Measurements from ENCODE around the gene AMMECR1.
"Not testable (repeated sequence)": the region's sequence is repeated elsewhere in the genome, so short reads cannot be mapped to it uniquely, and the experiment has no call there.

Gene AMMECR1

DNA sequence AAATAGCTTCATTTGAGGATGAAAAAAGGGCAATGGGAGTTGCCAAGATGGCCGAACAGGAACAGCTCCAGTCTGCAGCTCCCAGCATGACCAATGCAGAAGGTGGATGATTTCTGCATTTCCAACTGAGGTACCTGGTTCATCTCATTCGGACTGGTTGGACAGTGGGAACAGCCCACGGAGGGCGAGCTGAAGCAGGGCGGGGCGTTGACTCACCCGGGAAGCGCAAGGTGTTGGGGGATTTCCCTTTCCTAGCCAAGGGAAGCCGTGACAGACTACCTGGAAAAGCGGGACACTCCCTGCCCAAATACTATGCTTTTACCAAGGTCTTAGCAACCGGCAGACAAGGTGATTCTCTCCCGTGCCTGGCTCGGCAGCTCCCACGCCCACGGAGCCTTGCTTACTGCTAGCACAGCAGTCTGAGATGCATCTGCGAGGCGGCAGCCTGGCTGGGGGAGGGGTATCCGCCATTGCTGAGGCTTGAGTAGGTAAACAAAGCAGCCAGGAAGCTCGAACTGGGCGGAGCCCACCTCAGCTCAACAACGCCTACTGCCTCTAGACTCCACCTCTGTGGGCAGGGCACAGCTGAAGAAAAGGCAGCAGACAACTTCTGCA, 88.3 kb downstream of the AMMECR1 start:
- not testable (repeated sequence) for H3K36me3 ChIP-seq (ENCODE audit: insufficient read depth, low read length); H3K27me3 ChIP-seq (ENCODE audit: insufficient read depth, low read length); H3F3A ChIP-seq (ENCODE audit: insufficient read depth, low read length); H3K79me2 ChIP-seq (ENCODE audit: insufficient read depth, low read length); H4K20me1 ChIP-seq (ENCODE audit: insufficient read depth, low read length); H3K9me3 ChIP-seq (ENCODE audit: low read length); H3K9me2 ChIP-seq (ENCODE audit: low read depth, low read length); H2AFZ ChIP-seq (ENCODE audit: low read length)
- Histone ChIP-seq H3K4me2 (ENCODE audit: low read length) (peak overlapping the region; percentile 81), H3K27ac (ENCODE audit: low read depth, low read length, poor library complexity, severe bottlenecking) (peak overlapping the region; percentile 62), H3K4me1 (ENCODE audit: insufficient read depth, low read length, severe bottlenecking) (peaks cover 20% of the 10 kb centered on the region), H3K9ac (ENCODE audit: low read length) (peak overlapping the region; percentile 75; the same call in 1 of the 2 replicates), H3K4me3 (ENCODE audit: low read depth, low read length, poor library complexity, severe bottlenecking) (peak overlapping the region; percentile 70)

DNA sequence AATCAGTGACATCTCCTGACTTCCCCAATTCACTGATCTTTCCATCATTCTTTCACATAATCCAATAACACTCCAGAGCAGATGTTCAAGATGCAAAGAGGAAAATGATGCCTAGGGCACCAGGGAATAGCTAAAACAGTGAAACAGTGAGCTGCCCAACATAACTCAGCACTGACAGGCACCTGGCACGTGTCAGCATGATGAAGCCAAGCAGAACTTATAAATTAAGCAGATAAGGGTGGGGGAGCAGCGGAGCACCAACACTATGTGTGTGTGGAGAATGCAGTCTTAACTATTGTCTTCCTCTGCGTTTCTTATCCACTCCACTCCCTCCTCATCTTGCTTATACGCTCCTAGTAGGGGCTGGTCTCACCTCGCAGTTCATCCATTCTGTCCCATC, 89.4 kb downstream of the AMMECR1 start:
- Histone ChIP-seq H3K9me2 (ENCODE audit: low read depth, low read length) (no peaks in the 10 kb centered on the region), H3F3A (ENCODE audit: insufficient read depth, low read length) (no peaks in the 10 kb centered on the region), H3K9me3 (ENCODE audit: low read length) (no peaks in the 10 kb centered on the region), H3K4me1 (ENCODE audit: insufficient read depth, low read length, severe bottlenecking) (peaks cover 20% of the 10 kb centered on the region), H3K4me3 (ENCODE audit: low read depth, low read length, poor library complexity, severe bottlenecking) (no peak overlapping the region), H4K20me1 (ENCODE audit: insufficient read depth, low read length) (no peaks in the 10 kb centered on the region), H3K27me3 (ENCODE audit: insufficient read depth, low read length) (no peaks in the 10 kb centered on the region), H3K4me2 (ENCODE audit: low read length) (no peak overlapping the region), H3K36me3 (ENCODE audit: insufficient read depth, low read length) (no peaks in the 10 kb centered on the region), H3K79me2 (ENCODE audit: insufficient read depth, low read length) (no peaks in the 10 kb centered on the region), H3K9ac (ENCODE audit: low read length) (no peak overlapping the region), H3K27ac (ENCODE audit: low read depth, low read length, poor library complexity, severe bottlenecking) (peak overlapping the region; percentile 62), H2AFZ (ENCODE audit: low read length) (no peak overlapping the region)
- no peak for TF ChIP-seq EZH2 (IDR thresholded peaks at IDR 0.05; ENCODE audit: borderline replicate concordance, low read length)
- TF ChIP-seq, protein P1, sequence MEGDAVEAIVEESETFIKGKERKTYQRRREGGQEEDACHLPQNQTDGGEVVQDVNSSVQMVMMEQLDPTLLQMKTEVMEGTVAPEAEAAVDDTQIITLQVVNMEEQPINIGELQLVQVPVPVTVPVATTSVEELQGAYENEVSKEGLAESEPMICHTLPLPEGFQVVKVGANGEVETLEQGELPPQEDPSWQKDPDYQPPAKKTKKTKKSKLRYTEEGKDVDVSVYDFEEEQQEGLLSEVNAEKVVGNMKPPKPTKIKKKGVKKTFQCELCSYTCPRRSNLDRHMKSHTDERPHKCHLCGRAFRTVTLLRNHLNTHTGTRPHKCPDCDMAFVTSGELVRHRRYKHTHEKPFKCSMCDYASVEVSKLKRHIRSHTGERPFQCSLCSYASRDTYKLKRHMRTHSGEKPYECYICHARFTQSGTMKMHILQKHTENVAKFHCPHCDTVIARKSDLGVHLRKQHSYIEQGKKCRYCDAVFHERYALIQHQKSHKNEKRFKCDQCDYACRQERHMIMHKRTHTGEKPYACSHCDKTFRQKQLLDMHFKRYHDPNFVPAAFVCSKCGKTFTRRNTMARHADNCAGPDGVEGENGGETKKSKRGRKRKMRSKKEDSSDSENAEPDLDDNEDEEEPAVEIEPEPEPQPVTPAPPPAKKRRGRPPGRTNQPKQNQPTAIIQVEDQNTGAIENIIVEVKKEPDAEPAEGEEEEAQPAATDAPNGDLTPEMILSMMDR (IDR thresholded peaks at IDR 0.05; ENCODE audit: low read length): no peak

DNA sequence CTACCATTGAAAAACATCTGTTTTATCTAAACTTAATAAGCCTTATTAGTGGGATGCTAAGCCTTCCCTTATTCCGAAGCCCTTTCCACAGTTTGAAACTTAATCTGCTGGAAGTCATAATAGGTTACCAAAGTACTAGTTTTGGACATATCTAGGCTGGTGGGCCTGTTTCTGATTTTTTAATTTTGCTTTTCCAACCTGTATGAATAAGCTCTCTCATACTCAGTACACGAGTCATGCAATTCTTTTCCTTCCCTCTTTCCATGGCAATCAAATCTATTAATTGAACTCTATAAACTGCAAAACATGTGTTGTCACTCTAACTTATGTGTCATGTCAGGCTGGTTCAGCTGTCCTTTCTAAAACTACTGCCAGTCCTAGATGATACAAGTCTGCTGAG, 91.0 kb downstream of the AMMECR1 start:
- Histone ChIP-seq H3K4me2 (ENCODE audit: low read length) (no peak overlapping the region), H3K27ac (ENCODE audit: low read depth, low read length, poor library complexity, severe bottlenecking) (no peak overlapping the region)

More for the DNA sequence above, 91.0 kb downstream of the AMMECR1 start:
- H3K9me3 ChIP-seq (ENCODE audit: low read length): no peaks in the 10 kb centered on the region
- H4K20me1 ChIP-seq (ENCODE audit: insufficient read depth, low read length): no peaks in the 10 kb centered on the region
- no peaks in the 10 kb centered on the region for H3K36me3 ChIP-seq (ENCODE audit: insufficient read depth, low read length)
- no peaks in the 10 kb centered on the region for H3K79me2 ChIP-seq (ENCODE audit: insufficient read depth, low read length)
- no peaks in the 10 kb centered on the region for H3K27me3 ChIP-seq (ENCODE audit: insufficient read depth, low read length)
- H3F3A ChIP-seq (ENCODE audit: insufficient read depth, low read length): no peaks in the 10 kb centered on the region
- peaks cover 20% of the 10 kb centered on the region for H3K4me1 ChIP-seq (ENCODE audit: insufficient read depth, low read length, severe bottlenecking)
- H3K9ac ChIP-seq (ENCODE audit: low read length): no peak overlapping the region
- no peak overlapping the region for H3K4me3 ChIP-seq (ENCODE audit: low read depth, low read length, poor library complexity, severe bottlenecking)
- H3K9me2 ChIP-seq (ENCODE audit: low read depth, low read length): no peaks in the 10 kb centered on the region
- TF ChIP-seq, protein P1 (IDR thresholded peaks at IDR 0.05; ENCODE audit: low read length): no peak
- no peak for TF ChIP-seq EZH2 (IDR thresholded peaks at IDR 0.05; ENCODE audit: borderline replicate concordance, low read length)
- H2AFZ ChIP-seq (ENCODE audit: low read length): no peak overlapping the region
